C4-2B (cell line): Measurements from ENCODE around the gene NFATC3.

Source experiments
- H3K27ac ChIP-seq: fragments of 450-650 bp; 2 replicates; pipeline ENCODE4 v1.5.1; 2017
- CTCF ChIP-seq: fragments of 450-650 bp; conservative IDR thresholded peaks from 2 replicates; pipeline ENCODE4 v1.5.1; 2017; ENCODE audit warnings: mild to moderate bottlenecking
- ZFX ChIP-seq: fragments of 450-650 bp; IDR thresholded peaks from 2 replicates; pipeline ENCODE4 v1.6.1; 2017

Gene NFATC3

GRCh38 chr16:68085259-68086071, at the start of gene NFATC3:
NFATC3 (plus strand) TSS chr16:68085370; CDS start chr16:68085682, 312 bp downstream.
- no peak for TF ChIP-seq CTCF
- TF ChIP-seq ZFX: peak; percentile 88

GRCh38 chr16:68037841-68038597, 47.2 kb upstream of the NFATC3 start:
- TF ChIP-seq ZFX (no peak), CTCF (no peak)
- H3K27ac ChIP-seq: no peak overlapping the region

More at GRCh38 chr16:68085259-68086071, at the start of gene NFATC3:
- peak within 1 kb of the TSS; percentile 96 for H3K27ac ChIP-seq

DNA sequence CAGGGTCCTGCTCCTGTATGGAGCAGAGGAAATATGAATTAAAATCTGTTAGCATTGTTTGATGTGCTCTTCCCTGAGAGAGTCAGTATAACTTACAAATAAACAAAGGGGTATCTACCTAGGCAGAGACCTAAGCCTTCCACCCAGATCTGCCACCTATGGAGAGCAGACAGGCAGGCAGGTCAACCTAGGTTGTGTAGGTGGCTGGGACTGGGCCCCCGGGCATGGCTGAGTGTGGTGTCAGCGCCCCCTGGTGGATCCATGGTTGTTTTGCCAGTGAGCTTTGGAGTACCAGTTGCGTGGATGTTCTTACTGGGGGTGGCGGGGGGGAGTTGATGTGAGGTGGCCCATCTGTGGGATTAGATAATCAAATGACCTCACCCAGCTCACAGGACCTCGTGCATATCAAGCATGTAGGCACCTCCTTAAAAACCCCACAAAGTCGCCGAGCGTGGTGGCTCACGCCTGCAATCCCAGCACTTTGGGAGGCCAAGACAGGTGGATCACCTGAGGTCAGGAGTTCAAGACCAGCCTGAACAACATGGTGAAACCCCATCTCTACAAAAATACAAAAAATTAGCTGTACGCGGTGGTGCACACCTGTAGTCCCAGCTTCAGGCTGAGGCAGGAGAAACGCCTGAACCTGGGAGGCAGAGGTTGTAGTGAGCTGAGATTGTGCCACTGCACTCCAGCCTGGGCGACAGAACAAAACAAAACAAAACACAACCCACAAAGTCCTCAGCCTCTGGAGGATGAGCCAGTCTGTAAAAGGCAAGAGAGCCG, 44.5 kb upstream of the NFATC3 start:
- peak; percentile 92 for TF ChIP-seq CTCF
- TF ChIP-seq ZFX: no peak
- no peak overlapping the region for H3K27ac ChIP-seq

DNA sequence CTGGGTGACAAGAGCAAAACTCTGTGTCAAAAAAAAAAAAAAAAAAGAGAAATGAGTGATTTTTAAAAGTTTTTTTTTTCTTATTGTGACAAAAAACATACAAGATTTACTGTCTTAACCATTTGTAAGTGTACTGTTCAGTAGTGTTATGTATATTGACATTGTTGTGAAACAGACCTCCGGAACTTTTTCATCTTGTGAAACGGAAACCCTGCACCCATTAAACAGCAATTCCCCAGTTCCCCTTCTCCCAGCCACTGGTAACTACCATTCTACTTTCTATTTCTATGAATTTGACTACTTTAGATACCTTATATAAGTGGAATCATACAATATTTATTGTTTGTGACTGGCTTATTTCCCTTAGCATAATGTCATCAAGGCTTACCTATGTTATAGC, 43.4 kb upstream of the NFATC3 start:
- no peak overlapping the region for H3K27ac ChIP-seq
- TF ChIP-seq CTCF: no peak
- TF ChIP-seq ZFX: no peak

DNA sequence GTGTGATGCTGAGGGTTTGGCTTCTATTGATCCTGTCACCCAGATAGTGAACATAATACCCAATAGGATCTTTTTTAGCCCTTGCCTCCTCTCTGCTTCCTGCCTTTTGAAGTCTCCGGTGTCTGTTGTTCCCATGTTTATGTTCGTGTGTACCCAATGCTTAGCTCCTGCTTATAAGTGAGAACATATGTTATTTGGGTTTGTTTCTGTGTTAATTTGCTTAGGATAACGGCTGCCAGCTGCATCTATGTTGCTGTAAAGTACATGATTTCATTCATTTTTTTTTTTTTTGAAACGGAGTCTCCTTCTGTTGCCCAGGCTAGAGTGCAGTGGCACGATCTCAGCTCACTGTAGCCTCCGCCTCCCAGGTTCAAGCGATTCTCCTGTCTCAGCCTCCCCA, 39.1 kb upstream of the NFATC3 start:
- H3K27ac ChIP-seq: no peak overlapping the region
- TF ChIP-seq CTCF (no peak), ZFX (no peak)

- TF ChIP-seq ZFX (no peak), CTCF (no peak)
- H3K27ac ChIP-seq: no peak overlapping the region
Measured at GRCh38 chr16:68047987-68048386, 37.2 kb upstream of the NFATC3 start.
